Stimulated activated CD4-positive, alpha-beta T cell treated with anti-CD3 and anti-CD28 coated beads, Interleukin-4, amount 100 ng/mL, for 24 hours (primary cell): ENCODE data around the gene PTPRG.

ENCODE experiments used
- DNase-seq: peaks from one replicate; pipeline ENCODE4 v3.0.0-alpha.2; 2020

PTPRG gene

DNA sequence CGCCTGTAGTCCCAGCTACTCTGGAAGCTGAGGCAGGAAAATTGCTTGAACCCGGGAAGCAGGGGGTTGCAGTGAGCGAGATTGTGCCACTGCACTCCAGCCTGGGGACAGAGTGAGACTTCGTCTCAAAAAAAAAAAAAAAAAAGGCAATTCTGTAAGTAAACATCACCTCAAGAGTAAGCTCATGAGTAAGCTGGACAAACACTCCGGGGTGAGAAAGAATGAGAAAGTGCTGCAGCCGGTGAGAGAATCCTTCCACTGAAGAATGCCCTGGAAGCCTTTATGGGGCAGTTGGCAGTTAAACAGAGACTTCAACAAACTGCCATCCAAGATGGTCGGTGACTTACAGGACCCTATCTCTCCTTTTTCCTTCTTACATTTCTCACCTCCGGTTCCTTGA is 764.5 kb downstream of the PTPRG start:
- DNase-seq = no peak

DNA sequence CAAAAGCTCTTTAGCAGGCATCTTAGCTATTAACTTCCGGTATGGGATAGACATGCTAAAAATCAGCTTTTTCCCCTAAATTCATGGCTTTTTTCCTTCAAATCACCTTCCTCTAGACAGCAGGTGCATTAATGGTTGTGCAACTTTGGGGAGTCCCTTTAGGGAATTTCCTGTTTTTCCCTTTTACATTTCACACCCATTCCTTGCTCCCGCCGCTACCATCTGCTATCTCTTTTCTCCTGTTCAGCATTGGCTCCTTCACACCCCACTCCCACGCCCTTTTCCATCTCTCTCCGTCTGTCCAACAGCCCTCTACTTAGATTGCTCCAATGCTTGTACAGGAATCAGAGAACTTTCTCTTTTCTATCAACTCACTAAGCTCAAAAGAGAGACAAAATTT is 768.6 kb downstream of the PTPRG start:
- no peak for DNase-seq

DNA sequence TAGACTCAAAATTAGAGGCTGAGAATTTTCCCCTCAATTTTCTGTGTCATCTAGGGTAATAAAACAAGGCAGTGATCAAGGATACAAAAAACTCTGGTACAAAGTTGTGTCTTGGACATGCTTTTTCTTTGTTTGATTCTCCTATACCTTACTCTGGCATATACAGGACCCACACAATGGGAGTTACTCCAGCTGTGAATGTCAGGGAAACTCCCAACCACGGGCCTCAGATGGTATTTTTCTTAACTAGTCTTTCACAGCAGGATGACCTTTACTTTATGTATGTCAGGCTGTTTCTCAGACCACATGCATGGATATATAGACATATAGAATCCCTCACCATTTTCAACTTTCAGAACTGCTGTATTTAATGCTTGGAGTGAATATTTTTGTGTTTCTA is 770.6 kb downstream of the PTPRG start:
- no peak for DNase-seq

DNA sequence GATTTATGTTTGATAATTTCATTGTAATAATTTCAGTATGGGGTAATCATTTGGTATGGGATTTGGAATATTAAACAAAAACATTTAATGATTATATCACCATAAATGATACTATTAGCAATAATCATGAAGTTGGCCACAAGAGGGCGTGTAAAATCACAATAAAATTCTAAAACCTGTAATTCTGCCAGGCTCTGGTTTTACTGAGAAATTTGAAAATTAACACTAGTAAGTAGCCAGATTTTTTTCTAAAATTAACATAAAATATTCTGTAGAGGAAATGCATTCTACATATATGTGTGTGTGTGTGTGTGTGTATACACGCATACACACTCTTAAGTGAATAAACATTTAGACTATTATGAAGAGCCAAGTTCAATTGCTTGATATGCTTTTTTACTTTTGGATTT is 771.5 kb downstream of the PTPRG start:
- DNase-seq = no peak

DNA sequence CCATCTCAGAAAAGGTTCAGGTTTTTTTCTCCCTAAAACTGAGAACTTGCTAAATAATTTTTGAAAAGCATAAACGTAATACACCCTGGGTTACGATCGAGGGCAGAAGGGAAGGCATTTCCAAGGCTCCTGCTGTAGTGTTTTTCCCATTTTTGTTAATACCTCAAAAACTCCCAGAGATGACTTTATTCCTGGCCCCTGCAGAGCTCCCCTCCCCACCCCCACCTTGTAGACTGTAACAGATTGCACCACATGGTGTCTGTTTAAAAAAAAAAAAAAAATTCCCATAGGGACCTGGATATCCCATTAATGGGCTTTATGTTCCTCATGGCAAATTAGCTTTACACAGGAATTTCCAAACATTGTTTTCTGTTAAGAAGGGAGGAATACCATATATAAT is 773.8 kb downstream of the PTPRG start:
- no peak for DNase-seq

DNA sequence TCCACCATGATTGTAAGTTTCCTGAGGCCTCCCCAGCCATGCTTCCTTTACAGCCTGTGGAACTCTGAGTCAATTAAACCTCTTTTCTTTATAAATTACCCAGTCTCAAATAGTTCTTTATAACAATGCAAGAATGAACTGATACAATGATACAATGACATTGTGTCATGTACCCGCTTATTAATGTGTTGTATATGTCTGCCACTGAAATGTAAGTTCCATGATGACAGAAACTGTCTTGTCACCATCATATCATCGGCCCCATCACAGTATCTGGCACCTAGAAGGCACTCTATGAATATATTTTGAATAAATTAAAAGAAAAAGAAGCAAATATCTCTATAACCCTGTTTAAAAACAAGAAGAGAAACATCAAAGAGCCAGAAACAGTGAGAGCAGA is 782.4 kb downstream of the PTPRG start:
- no peak for DNase-seq
